Activated gamma-delta T cell (primary cell): Measurements from ENCODE around the gene GZMH.
"Not testable (repeated sequence)": the region's sequence is repeated elsewhere in the genome, so short reads cannot be mapped to it uniquely, and the experiment has no call there.

Experiments used
- DNase-seq: peaks from one replicate; lab custom pipeline; 2025; lab: John Stamatoyannopoulos, UW

GZMH gene

DNA sequence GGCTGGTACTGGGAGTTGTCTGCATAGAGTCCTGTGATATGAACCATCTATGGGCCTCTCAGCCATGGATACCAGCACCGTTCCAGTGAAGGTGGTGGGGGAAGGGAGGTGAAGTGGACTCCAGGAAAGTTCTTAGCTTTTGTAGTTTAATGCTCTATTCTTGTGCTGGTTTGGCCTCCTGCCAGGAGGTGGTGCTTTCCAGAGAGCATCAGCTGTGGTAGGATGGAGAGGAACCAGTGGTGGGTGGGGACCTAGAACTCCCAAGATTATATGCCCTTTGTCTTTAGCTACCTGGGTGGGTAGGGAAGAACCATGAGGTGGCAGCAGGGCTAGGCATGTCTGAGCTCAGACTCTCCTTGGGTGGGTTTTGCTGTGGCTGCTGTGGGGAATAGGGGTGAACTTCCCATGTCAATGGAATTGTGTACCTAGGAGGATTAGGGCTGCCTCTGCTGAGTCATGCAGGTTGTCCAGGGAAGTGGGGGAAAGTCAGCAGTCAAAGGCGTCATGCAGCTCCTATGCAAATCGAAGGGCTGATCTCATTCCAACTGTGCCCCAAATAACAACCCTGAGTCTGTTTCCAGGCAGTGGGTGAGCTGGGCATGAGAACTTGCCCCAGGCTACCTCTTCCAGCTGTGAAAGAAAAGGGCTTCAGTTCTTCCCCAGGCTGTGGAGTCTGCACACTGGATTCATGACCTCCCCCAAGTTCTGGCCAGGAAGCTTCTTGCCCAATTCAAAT, 14.2 kb downstream of the GZMH start:
- DNase-seq = no peak

DNA sequence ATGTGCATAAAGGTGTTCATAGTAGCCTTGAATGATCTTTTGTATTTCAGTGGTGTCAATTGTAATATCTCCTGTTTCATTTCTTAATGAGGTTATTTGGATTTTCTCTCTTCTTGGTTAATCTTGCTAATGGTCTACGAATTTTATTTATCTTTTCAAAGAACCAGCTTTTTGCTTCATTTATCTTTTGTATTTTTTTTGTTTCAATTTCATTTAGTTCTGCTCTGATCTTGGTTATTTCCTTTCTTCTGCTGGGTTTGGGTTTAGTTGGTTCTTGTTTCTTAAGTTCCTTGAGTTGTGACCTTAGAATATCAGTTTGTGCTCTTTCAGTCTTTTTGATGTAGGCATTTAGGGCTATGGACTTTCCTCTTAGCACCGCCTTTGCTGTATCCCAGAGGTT, 18.5 kb downstream of the GZMH start:
- not testable (repeated sequence) for DNase-seq

DNA sequence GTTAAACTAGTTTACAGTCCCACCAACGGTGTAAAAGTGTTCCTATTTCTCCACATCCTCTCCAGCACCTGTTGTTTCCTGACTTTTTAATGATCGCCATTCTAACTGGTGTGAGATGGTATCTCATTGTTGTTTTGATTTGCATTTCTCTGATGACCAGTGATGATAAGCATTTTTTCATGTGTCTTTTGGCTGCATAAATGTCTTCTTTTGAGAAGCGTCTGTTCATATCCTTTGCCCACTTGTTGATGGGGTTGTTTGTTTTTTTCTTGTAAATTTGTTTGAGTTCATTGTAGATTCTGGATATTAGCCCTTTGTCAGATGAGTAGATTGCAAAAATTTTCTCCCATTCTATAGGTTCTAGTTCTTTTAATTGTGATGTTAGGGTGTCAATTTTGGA, 25.1 kb downstream of the GZMH start:
- DNase-seq = not testable (repeated sequence)

DNA sequence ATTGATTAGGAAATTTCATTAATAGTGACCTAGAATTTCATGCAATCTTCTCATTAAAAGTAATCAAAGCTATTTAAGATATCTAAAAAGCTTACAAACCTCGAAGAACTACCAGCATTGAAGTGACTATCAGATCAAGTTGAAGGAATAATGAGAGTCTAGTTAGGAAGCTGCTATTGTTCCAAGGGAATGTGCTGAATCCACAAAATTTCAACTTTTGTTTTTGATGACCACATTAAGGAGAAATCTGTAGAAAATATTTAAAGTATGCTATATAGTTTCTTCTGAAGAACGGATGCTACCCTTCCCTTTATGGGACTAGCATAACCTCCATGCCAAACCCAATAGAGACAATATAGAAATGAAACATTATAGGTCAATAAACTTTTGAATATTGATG, 30.9 kb downstream of the GZMH start:
- DNase-seq = no peak

DNA sequence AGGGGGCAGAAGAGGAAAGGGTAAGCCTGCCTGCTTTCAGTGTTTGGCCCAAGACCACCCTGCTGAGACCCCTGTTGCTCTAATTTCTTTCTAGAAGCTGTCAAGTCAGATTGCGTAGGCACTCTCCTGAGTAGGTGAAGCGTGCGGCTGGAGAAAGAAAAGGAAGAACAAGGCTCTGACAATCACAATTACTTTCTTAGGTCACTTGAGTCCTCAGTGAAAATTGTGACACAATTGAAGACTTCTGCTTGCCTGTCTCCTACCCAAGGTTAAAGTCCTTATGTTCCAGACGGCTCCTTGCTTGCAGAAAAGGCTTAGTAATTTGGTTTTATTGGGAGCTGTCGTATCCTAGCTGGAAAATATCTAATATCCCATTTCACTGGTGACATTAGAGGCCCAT, 32.7 kb downstream of the GZMH start:
- no peak for DNase-seq

DNA sequence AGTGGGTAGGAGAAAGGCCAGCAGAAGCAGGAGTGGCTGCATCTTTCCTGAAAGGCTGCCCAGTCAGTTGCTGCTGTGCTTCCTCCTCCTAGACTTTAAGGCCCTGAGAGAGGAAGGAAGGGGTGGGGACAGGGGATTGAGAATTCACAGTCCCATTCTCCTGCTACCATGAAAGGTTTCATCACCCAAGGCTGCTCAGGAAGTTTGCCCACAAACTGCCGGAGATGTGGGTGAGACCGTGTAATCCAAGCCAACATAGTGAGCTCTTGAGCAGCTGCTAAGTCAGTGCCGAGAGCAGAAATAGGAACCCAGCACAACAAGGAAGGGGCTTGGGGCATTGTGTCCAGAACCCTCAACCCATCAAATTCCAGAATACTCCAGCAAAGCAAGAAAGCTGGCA, 33.3 kb downstream of the GZMH start, which contains the start of gene CTSG:
TSS of gene CTSG (minus strand) at position 69 of the 400 bp plus-strand sequence. CDS start at position 42, 27 bp downstream.
- DNase-seq = no peak

DNA sequence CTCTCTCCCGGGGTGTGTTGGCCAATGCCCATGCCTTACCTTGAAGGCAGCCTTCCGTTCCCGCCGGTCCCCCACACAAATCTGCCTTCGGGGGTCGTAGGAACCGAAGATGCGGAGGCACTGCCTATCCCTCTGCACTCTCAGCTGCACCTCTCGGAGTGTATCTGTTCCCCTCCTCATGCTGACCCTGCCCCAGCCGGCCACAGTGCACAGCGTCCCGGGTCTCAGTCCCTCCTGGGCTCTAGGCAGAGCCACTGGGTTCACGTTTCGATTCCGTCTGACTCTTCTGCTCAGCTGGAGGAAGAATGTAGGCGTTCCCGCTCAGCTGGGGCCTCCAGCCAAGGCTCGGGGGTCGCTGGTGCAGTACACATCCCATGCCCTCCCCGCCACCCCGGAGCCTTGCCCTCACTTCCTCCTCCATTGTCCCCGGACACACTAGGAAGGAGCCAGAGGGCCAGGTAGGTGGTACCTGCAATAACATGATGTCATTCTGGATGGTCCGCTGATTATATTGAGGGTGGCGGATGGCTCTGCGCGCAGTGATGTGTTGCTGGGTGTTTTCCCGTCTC, 35.2 kb downstream of the GZMH start:
- DNase-seq = no peak

DNA sequence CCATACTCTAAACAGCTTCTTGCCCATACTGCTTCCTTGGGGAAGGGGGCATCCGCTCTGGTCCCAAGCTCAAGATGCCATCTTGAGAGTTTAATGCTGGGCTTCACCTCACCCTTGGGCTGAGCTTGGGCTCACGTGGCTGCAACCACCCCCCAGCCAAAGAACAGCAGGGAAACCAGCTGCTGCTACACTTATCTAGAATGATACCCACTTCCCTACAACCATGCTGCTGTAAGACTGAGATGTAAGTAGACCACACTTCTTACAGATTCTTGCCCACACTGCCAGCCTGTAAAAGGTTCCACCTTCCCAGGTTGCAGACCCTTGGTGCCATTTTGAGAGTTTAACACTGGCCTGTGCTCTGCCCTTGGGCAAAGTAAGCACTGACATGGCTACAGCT, 43.2 kb downstream of the GZMH start:
- no peak for DNase-seq

DNA sequence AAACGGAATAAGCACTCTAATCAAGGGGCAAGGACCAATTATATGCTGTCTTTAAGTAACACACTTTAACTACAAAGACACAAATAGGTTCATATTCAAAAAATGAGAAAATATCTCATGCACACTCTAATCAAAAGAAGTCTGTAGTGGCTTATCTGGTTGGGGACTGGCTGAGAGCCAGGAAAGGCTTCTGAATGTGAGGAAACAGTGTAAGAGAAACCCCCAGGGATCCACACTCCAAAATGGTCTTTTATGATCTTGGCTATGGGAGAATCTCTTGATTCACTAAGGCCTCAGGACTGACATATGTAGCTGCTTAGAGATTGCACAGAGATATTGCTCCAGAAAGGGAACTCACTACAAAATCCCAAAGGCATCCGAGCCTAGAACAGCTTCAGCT, 43.7 kb downstream of the GZMH start:
- DNase-seq = no peak

DNA sequence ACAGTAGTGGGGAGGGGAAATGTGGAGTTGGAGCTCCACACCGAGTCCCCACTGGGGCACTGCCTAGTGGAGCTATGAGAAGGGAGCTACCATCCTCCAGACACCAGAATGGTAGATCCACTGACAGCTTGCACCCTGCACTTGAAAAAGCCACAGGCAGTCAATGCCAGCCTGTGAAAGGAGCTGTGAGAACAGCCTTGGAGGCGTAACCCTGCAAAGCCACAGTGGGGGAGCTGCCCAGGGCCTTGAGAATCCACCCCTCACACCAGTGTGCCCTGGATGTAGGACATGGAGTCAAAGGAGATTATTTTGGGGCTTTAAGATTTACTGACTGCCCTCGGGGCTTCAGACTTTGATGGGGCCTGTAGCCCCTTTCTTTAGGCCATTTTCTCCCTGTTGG, 46.0 kb downstream of the GZMH start:
- no peak for DNase-seq

DNA sequence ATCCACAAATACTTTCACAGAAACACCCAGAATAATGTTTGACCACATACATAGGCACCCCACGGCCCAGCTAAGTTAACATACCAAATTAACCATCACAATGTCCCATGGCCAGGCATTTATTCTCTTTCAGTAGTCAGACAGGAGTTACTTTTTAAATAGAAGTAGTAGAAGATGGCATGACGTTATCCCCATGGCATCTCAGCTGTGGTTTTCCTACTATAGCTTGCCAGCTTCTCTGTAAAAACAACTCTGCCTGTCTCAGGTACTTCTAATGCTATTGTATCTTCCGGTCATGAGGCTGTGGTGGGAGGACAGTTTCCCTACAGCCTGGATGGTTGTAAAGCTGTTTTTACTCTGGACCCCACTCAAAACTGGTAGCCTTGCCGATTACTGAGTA, 52.7 kb downstream of the GZMH start:
- no peak for DNase-seq
